Activated naive CD8-positive, alpha-beta T cell treated with anti-CD3 and anti-CD28 coated beads, Interleukin-2, amount 50 U/mL, for 24 hours (primary cell): Measurements from ENCODE around the gene CDS2.

ENCODE experiments used
- ATAC-seq: fragments of 150-1000 bp; cut with Tn5 transposase; one replicate; pipeline ENCODE4 v1.10.0; 2021
- DNase-seq: peaks from one replicate; pipeline ENCODE4 v3.0.0; 2021
- H3K27ac Mint-ChIP-seq: one replicate; pipeline ENCODE4 v1.8.0; 2021; ENCODE audit warnings: mild to moderate bottlenecking, mixed read lengths
- H3K27me3 Mint-ChIP-seq: one replicate; pipeline ENCODE4 v1.8.0; 2021; ENCODE audit warnings: mixed read lengths
- H3K36me3 Mint-ChIP-seq: one replicate; pipeline ENCODE4 v1.8.0; 2021; ENCODE audit warnings: low read depth, mixed read lengths
- H3K4me1 Mint-ChIP-seq: one replicate; pipeline ENCODE4 v1.8.0; 2021; ENCODE audit warnings: mixed read lengths
- H3K4me3 Mint-ChIP-seq: one replicate; pipeline ENCODE4 v1.8.0; 2021; ENCODE audit warnings: mild to moderate bottlenecking, moderate library complexity, mixed read lengths
- H3K9me3 Mint-ChIP-seq: one replicate; pipeline ENCODE4 v1.8.0; 2021; ENCODE audit warnings: mixed read lengths

The CDS2 gene

DNA sequence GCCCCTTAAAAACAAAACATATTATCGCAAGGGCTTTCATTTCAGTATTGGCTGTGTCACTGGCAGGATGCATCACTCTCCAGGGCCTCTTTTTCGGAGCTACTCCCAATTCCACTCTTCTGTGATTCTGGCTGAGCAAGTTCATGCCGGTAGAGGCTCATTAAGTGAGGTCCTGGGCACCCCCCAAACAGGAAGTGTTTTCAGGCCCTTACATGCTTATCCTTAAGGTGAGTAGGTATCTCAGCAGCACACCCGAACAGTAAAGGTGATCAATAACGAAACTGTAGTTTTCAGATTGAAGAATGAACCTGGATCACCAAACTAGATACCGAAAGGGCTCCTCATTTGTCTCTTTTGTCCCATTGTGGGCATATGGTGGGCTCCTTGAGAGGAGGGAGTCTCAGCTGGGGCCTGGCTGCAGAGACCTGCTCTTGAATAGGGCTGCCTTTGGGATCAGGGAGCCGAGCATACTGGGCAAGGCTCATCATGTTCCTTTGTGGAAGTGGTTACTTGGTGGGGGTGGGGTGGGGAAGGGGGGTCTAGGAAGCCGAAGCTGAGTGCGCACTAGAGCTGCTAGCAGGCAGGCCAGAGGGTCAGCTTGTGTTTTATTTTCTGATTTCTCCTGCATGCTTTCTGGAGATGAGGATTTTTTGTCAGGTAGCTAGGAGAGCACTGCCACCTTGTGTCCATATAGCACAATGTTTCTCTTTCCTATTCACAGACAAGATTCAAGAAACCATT lies 65.2 kb downstream of the CDS2 start:
- Mint-ChIP-seq H3K4me3 (no peak overlapping the region), H3K27ac (no peak overlapping the region), H3K9me3 (no peaks in the 10 kb centered on the region), H3K4me1 (peaks cover 8% of the 10 kb centered on the region), H3K27me3 (no peaks in the 10 kb centered on the region), H3K36me3 (peaks cover 2% of the 10 kb centered on the region)
- ATAC-seq (peak; percentile 58), DNase-seq (no peak)

DNA sequence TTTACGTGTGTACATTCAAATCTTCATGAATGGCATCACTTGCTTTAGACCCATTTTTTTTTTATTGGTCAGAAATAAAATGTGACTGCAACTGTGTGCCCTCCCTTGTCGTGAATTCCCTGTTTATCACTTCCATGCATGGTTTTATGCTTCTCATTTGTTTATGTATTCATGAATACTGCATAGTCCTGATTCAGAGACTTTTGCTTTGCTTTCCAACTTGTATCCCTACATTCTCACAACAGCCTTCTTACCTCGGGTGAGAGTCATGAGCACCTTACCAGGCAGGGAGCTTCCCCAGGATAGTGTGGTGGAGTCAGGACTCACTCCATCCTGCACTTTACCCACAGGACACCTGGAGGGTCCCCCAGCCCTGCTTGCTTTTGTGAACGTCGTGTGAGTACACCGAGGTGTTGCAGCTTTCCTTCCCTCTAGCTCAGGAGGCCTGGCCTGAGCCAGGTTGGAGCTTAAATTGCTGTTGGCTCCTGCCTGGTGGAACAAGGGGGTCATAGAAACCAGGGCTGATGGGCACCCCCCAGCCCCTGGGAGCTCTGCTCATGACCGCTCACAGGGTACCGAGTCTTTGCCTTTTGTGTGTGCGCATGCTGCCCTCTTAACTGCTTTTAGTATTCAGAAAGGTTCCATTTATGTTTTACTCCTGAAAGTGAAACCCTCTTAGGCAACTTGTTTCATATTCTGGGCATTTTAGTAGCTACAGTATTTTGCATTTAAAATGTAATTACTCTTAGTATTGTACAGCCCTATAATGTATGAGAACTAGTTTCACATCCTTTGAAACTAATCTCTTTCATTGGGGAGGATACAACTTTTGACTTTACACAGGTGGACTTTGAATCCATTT lies 66.0 kb downstream of the CDS2 start:
- Mint-ChIP-seq H3K4me1 (peaks cover 7% of the 10 kb centered on the region), H3K27me3 (no peaks in the 10 kb centered on the region), H3K4me3 (no peak overlapping the region), H3K9me3 (no peaks in the 10 kb centered on the region), H3K36me3 (peaks cover 2% of the 10 kb centered on the region), H3K27ac (peak overlapping the region; percentile 31)
- ATAC-seq (no peak), DNase-seq (no peak)

GRCh38 chr20:5195655-5196054 lies 68.8 kb downstream of the CDS2 start:
- ATAC-seq (no peak), DNase-seq (no peak)
- Mint-ChIP-seq H3K36me3 (peaks cover 5% of the 10 kb centered on the region), H3K4me1 (peaks cover 7% of the 10 kb centered on the region), H3K27ac (no peak overlapping the region), H3K4me3 (no peak overlapping the region), H3K27me3 (no peaks in the 10 kb centered on the region), H3K9me3 (no peaks in the 10 kb centered on the region)

- Mint-ChIP-seq H3K9me3 (no peaks in the 10 kb centered on the region), H3K36me3 (peaks cover 5% of the 10 kb centered on the region), H3K4me3 (no peak overlapping the region), H3K4me1 (peaks cover 7% of the 10 kb centered on the region), H3K27ac (no peak overlapping the region), H3K27me3 (no peaks in the 10 kb centered on the region)
- no peak for ATAC-seq
- no peak for DNase-seq
Measured at GRCh38 chr20:5196149-5196548, 69.3 kb downstream of the CDS2 start.

DNA sequence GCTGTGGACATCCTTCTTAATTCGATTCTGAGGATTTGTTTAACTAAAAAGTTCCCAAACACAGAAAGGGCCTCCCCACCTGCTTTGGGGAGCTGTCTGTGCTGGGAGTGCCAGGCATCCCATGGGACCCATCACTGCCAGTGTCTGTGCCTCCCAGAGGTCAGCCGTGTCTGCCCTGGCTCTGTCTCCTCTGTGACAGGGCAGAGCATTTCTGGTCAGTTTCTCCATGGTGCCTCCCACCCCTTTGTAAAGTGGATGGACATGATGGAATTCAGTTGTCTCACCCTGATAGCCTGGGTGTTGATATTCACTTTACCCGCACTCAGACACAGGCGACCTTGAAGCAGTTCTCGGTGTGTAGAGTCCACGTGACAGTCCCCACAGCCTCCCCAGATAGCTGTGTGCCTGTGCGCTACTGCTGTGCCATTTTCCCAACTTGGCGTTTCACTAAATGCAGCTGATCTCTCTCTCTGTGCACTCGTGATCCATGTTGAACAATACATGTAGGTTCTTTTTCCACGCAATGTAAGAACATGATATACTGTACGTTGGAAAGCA lies 70.5 kb downstream of the CDS2 start:
- DNase-seq, result no peak
- ATAC-seq, result no peak
- Mint-ChIP-seq H3K9me3 (no peaks in the 10 kb centered on the region), H3K27ac (peak overlapping the region; percentile 11), H3K4me1 (peaks cover 7% of the 10 kb centered on the region), H3K4me3 (no peak overlapping the region), H3K36me3 (peaks cover 5% of the 10 kb centered on the region), H3K27me3 (no peaks in the 10 kb centered on the region)

DNA sequence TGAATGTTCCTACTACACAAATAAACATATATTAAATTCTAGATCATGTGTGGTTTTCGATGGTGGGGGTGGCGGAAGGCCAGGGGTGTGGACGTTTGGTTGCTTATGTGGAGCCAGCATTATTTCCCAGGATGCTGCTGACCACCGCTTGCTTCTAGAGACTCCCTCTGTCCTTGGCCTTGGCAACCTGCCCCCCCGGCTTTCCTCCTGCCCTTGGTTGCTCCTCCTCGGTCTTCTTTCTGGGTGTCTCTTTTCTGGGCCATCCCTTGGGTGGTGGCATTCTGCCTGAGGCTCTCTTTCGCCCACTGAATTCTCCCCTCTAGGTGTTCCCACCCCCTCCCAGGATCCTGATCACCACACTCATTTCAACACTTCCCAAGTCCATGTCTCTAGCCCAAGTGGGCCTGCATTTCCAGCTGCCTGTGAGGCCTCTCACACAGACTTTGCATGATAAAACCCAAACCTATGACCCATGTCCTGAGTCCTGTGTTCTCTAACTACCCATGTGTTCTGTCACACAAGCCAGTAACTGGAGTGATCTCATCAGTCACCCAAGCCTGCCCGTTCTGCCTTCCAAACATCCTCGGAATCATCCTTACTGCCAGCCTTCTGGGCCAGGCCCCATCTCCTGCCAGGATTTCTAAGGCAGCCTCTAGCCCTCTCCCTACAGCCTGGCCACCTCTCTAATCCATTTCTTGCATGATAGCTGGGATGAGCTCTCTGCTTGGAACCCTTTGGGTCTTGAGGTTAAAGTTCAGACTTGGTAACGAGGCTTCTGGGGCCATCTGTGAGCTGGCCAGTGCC lies 71.2 kb downstream of the CDS2 start:
- peaks cover 5% of the 10 kb centered on the region for H3K36me3 Mint-ChIP-seq
- H3K27ac Mint-ChIP-seq, result no peak overlapping the region
- ATAC-seq, result no peak
- H3K4me1 Mint-ChIP-seq, result peaks cover under 1% of the 10 kb centered on the region
- DNase-seq, result no peak
- no peak overlapping the region for H3K4me3 Mint-ChIP-seq
- H3K27me3 Mint-ChIP-seq, result no peaks in the 10 kb centered on the region
- H3K9me3 Mint-ChIP-seq, result no peaks in the 10 kb centered on the region

- DNase-seq (no peak), ATAC-seq (no peak)
- no peaks in the 10 kb centered on the region for H3K9me3 Mint-ChIP-seq
- no peak overlapping the region for H3K27ac Mint-ChIP-seq
- no peaks in the 10 kb centered on the region for H3K27me3 Mint-ChIP-seq
- H3K4me3 Mint-ChIP-seq, result no peak overlapping the region
- peaks cover 5% of the 10 kb centered on the region for H3K36me3 Mint-ChIP-seq
- H3K4me1 Mint-ChIP-seq, result no peaks in the 10 kb centered on the region
Measured at GRCh38 chr20:5198651-5198924, 71.8 kb downstream of the CDS2 start.

- no peak for ATAC-seq
- no peak overlapping the region for H3K4me3 Mint-ChIP-seq
- no peaks in the 10 kb centered on the region for H3K4me1 Mint-ChIP-seq
- no peaks in the 10 kb centered on the region for H3K9me3 Mint-ChIP-seq
- no peak for DNase-seq
- H3K36me3 Mint-ChIP-seq, result peaks cover 5% of the 10 kb centered on the region
- no peak overlapping the region for H3K27ac Mint-ChIP-seq
- H3K27me3 Mint-ChIP-seq, result no peaks in the 10 kb centered on the region
Measured at GRCh38 chr20:5203380-5203779, 76.6 kb downstream of the CDS2 start.

- H3K4me3 Mint-ChIP-seq, result no peak overlapping the region
- DNase-seq (peak; percentile 73), ATAC-seq (peak; percentile 97)
- no peaks in the 10 kb centered on the region for H3K27me3 Mint-ChIP-seq
- H3K27ac Mint-ChIP-seq, result no peak overlapping the region
- no peaks in the 10 kb centered on the region for H3K36me3 Mint-ChIP-seq
- H3K4me1 Mint-ChIP-seq, result no peaks in the 10 kb centered on the region
- H3K9me3 Mint-ChIP-seq, result no peaks in the 10 kb centered on the region
Measured at GRCh38 chr20:5205348-5206210, 78.8 kb downstream of the CDS2 start.

DNA sequence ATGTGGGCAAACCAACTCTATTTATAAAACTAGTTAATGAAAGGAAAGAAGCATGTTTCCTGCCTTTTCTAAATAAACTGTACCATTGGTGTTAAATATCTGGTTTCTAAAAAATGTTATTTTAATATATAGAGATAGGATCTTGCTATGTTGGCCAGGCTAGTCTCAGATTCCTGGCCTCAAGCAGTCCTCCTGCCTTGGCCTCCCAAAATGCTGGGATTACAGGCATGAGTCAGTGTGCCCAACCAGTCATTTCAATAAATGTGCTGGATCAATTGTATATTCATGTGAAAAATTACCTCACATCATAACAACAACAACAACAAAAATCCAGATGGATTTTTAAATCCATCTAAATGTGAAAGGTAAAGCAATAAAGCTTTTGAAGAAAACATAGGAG lies 80.3 kb downstream of the CDS2 start:
- H3K4me3 Mint-ChIP-seq, result no peak overlapping the region
- H3K27me3 Mint-ChIP-seq, result no peaks in the 10 kb centered on the region
- no peaks in the 10 kb centered on the region for H3K36me3 Mint-ChIP-seq
- ATAC-seq, result no peak
- no peak overlapping the region for H3K27ac Mint-ChIP-seq
- no peak for DNase-seq
- H3K9me3 Mint-ChIP-seq, result no peaks in the 10 kb centered on the region
- H3K4me1 Mint-ChIP-seq, result no peaks in the 10 kb centered on the region

- H3K9me3 Mint-ChIP-seq, result no peaks in the 10 kb centered on the region
- H3K27me3 Mint-ChIP-seq, result no peaks in the 10 kb centered on the region
- DNase-seq, result no peak
- no peaks in the 10 kb centered on the region for H3K4me1 Mint-ChIP-seq
- no peak for ATAC-seq
- H3K27ac Mint-ChIP-seq, result no peak overlapping the region
- H3K4me3 Mint-ChIP-seq, result no peak overlapping the region
- H3K36me3 Mint-ChIP-seq, result no peaks in the 10 kb centered on the region
Measured at GRCh38 chr20:5211803-5212714, 85.3 kb downstream of the CDS2 start.

GRCh38 chr20:5212907-5213487 lies 86.2 kb downstream of the CDS2 start:
- Mint-ChIP-seq H3K27ac (no peak overlapping the region), H3K4me1 (no peaks in the 10 kb centered on the region), H3K27me3 (no peaks in the 10 kb centered on the region), H3K9me3 (no peaks in the 10 kb centered on the region), H3K4me3 (no peak overlapping the region), H3K36me3 (no peaks in the 10 kb centered on the region)
- no peak for DNase-seq
- ATAC-seq, result no peak

- DNase-seq, result no peak
- H3K36me3 Mint-ChIP-seq, result no peaks in the 10 kb centered on the region
- no peaks in the 10 kb centered on the region for H3K4me1 Mint-ChIP-seq
- no peaks in the 10 kb centered on the region for H3K9me3 Mint-ChIP-seq
- ATAC-seq, result no peak
- no peak overlapping the region for H3K4me3 Mint-ChIP-seq
- no peak overlapping the region for H3K27ac Mint-ChIP-seq
- no peaks in the 10 kb centered on the region for H3K27me3 Mint-ChIP-seq
Measured at GRCh38 chr20:5214826-5215225, 88.0 kb downstream of the CDS2 start.
